ENCODE data around the gene CBLN3.
A peak's percentile ranks its signal among the peaks of the same experiment; 100 is the strongest.
"Not testable (repeated sequence)": the region's sequence is repeated elsewhere in the genome, so short reads cannot be mapped to it uniquely, and the experiment has no call there.

CBLN3 gene

GRCh38 chr14:24399999-24400718, 29.3 kb downstream of the CBLN3 start:
- DNase-seq, result no peak

- DNase-seq, result no peak
Measured at GRCh38 chr14:24399447-24399822, 30.0 kb downstream of the CBLN3 start.

- DNase-seq, result peak in 1 of 2 donors; percentile 22
Measured at GRCh38 chr14:24398653-24399446, 30.6 kb downstream of the CBLN3 start, which contains the start of gene NYNRIN. TSS of gene NYNRIN (plus strand) at chr14:24399003. CDS start at chr14:24399247, 244 bp downstream.

GRCh38 chr14:24398293-24398652, 31.2 kb downstream of the CBLN3 start:
- no peak for DNase-seq

- DNase-seq, result no peak
Measured at GRCh38 chr14:24397639-24398292, 31.7 kb downstream of the CBLN3 start.

GRCh38 chr14:24395609-24396582, 33.6 kb downstream of the CBLN3 start:
- peak in 1 of 2 donors; percentile 65 for DNase-seq

GRCh38 chr14:24394275-24394674, 35.2 kb downstream of the CBLN3 start:
- DNase-seq, result no peak

GRCh38 chr14:24392325-24393091, 37.0 kb downstream of the CBLN3 start:
- no peak for DNase-seq

GRCh38 chr14:24390701-24391468, 38.6 kb downstream of the CBLN3 start:
- peak in 1 of 2 donors; percentile 73 for DNase-seq

- no peak for DNase-seq
Measured at GRCh38 chr14:24389226-24389848, 40.1 kb downstream of the CBLN3 start.

GRCh38 chr14:24388474-24389179, 40.8 kb downstream of the CBLN3 start:
- no peak for DNase-seq

GRCh38 chr14:24387579-24387978, 41.9 kb downstream of the CBLN3 start:
- not testable (repeated sequence) for DNase-seq

- DNase-seq, result no peak
Measured at GRCh38 chr14:24387009-24387345, 42.5 kb downstream of the CBLN3 start.

- no peak for DNase-seq
Measured at GRCh38 chr14:24385524-24385923, 43.9 kb downstream of the CBLN3 start.

- no peak for DNase-seq
Measured at GRCh38 chr14:24384169-24384568, 45.3 kb downstream of the CBLN3 start.

GRCh38 chr14:24382064-24382371, 47.5 kb downstream of the CBLN3 start:
- DNase-seq, result no peak

GRCh38 chr14:24381363-24382063, 48.0 kb downstream of the CBLN3 start:
- no peak for DNase-seq

- DNase-seq, result no peak
Measured at GRCh38 chr14:24379907-24380730, 49.3 kb downstream of the CBLN3 start.
